Right lung (tissue), 5 donors: Measurements from ENCODE around the gene SPOP. TPM values are rescaled to one million over a fixed set of nuclear protein-coding genes. Genes with fewer than 3 reads are reported as not detected.

Experiments used
- DNase-seq, 2 donors: peaks; one replicate each; pipeline ENCODE4 v3.0.0-alpha.2; 2013
- polyA plus RNA-seq, 5 donors: library from polyadenylated mRNA; unstranded; fragments of 120-200 nt; gene quantifications; one replicate each; pipeline versions ENCODE4 v1.2.1 to v1.2.3, GENCODE V29; 2013; ENCODE audit warnings: inconsistent platforms in 1 of 5, low replicate concordance in 1 of 5; ENCODE audit not compliant: insufficient read length in 5 of 5, insufficient read depth in 1 of 5

Gene SPOP
- polyA plus RNA-seq, 5 donors = 67.8 to 86.0 (median 73.8) TPM

GRCh38 chr17:49589577-49589927 is 88.3 kb downstream of the SPOP start:
- no peak for DNase-seq

- DNase-seq = no peak
Observed at GRCh38 chr17:49588726-49589576, 88.9 kb downstream of the SPOP start.

GRCh38 chr17:49588312-49588711 is 89.6 kb downstream of the SPOP start:
- DNase-seq = no peak

- no peak for DNase-seq
Observed at GRCh38 chr17:49587366-49588073, 90.4 kb downstream of the SPOP start.

GRCh38 chr17:49585422-49586027 is 92.4 kb downstream of the SPOP start:
- no peak for DNase-seq

- no peak for DNase-seq
Observed at GRCh38 chr17:49583889-49584288, 94.0 kb downstream of the SPOP start.

GRCh38 chr17:49583226-49583625 is 94.7 kb downstream of the SPOP start:
- no peak for DNase-seq

GRCh38 chr17:49582789-49583188 is 95.1 kb downstream of the SPOP start:
- DNase-seq = no peak

- DNase-seq = no peak
Observed at GRCh38 chr17:49582055-49582722, 95.7 kb downstream of the SPOP start.

- DNase-seq = no peak
Observed at GRCh38 chr17:49581648-49581998, 96.3 kb downstream of the SPOP start.

- DNase-seq = no peak
Observed at GRCh38 chr17:49580981-49581647, 96.8 kb downstream of the SPOP start.

GRCh38 chr17:49580055-49580721 is 97.7 kb downstream of the SPOP start:
- DNase-seq = no peak

- DNase-seq = no peak
Observed at GRCh38 chr17:49579522-49579921, 98.4 kb downstream of the SPOP start.

GRCh38 chr17:49578952-49579500 is 98.9 kb downstream of the SPOP start:
- no peak for DNase-seq

- DNase-seq = no peak
Observed at GRCh38 chr17:49578414-49578813, 99.5 kb downstream of the SPOP start.

- DNase-seq = no peak
Observed at GRCh38 chr17:49577963-49578362, 99.9 kb downstream of the SPOP start.

GRCh38 chr17:49577650-49577934 is 100.3 kb downstream of the SPOP start:
- DNase-seq = no peak

GRCh38 chr17:49576917-49577649 is 100.8 kb downstream of the SPOP start:
- DNase-seq = no peak

- peak in 1 of 2 donors; percentile 40 for DNase-seq
Observed at GRCh38 chr17:49576088-49576916, 101.6 kb downstream of the SPOP start.
